HG02970 (cell line): ENCODE measurements around the gene DCDC2B.
"Not testable (repeated sequence)": the region's sequence is repeated elsewhere in the genome, so short reads cannot be mapped to it uniquely, and the experiment has no call there.

Source experiments
- ATAC-seq: cut with Tn5 transposase; IDR thresholded peaks from one replicate; pipeline ENCODE4 v1.9.1; 2021; ENCODE audit warnings: mild to moderate bottlenecking, moderate library complexity, moderate number of reproducible peaks; ENCODE audit not compliant: unreplicated experiment, low FRiP score

The DCDC2B gene

DNA sequence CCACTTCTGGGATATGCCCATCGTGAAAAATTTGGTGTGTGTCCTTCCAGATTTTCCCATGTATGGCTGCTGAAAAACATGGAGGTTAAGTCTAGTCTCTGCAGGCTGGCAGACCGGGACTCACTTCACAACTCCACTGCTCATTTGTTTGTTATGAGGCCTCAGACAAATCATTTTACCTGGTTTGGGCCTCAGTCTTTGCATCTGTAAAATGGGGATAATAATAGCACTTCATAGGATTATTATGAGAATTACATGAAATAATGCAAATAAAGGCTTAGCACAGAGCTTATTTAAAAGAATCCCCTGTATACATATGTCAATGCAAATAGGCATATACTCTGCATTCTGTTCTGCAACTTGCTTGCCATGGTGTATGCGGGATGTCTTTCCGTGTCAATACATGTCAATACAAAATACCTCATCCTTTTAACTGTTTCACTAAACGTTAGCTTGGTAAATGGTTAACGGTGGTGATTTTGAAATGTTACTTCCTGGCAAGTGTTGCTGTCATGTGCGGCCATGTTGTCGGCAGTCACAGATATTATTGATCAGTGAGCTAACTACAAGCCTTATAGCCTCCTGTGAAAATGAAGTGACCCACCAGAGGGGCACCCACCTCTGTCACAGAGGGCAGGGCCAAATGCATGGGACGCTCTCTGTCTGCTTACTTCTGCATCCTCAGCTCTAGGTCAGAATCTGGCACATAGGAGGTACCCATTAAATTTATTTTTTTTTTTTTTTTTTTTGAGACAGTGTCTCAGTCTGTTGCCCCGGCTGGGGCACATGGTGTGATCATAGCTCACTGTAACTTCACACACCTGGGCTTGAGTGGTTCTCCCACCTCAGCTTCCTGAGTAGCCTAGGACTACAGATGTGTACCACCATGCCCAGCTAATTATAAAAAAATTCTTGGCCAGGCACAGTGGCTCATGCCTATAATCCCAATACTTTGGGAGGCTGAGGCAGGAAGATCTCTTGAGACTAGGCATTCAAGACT, 46.5 kb downstream of the DCDC2B start:
- ATAC-seq, result no peak

DNA sequence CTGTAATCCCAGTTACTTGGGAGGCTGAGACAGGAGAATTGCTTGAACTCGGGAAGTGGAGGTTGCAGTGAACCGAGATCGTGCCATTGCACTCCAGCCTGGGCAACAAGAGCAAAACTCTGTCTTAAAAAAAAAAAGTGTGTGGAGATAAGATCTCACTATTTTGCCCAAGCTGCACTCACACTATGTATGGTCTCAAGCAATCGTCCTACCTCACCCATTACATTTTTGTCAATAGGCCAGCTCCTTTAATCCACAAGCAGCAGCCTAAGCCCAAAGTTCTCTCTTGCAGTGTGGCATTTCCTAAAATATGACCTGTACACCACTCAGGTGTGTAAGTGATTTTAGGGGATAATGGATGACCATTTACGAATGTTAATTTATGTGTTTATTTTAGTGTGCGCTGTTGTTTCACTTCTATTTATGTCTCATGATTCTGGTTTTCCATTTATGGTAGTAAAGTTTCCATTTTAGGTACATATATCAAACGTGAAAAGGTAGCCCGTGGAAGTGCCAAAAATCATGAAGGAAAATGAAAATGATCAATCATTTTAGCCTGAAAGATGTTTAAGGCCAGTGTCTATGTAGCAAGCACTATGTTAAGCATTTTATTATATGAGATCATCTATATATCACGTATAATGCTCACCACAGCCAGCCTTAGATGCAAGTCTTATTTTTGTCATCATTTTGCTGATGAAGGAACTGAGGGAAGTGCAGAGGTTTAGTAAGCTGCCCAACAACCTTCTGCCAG, 47.8 kb downstream of the DCDC2B start:
- no peak for ATAC-seq

GRCh38 chr1:32257227-32257508, 48.3 kb downstream of the DCDC2B start:
- ATAC-seq, result no peak

DNA sequence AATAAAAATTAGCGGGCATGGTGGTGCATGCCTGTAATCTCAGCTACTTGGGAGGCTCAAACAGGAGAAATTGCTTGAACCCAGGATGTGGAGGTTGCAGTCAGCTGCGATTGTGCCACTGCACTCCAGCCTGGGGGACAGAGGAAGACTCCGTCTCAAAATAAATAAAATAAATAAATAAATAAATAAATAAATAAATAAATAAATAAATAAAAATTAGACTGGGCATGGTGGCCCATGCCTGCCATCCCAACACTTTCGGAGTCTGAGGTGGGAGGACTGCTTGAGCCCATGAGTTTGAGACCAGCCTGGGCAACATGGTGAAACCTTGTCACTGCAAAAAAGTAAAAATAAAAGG, 54.3 kb downstream of the DCDC2B start:
- not testable (repeated sequence) for ATAC-seq

GRCh38 chr1:32263744-32264143, 54.9 kb downstream of the DCDC2B start:
- no peak for ATAC-seq
